GM18505 (cell line): ENCODE measurements around the gene RNPS1.

Experiments
- ATAC-seq: cut with Tn5 transposase; IDR thresholded peaks from one replicate; pipeline ENCODE4 v1.9.1; 2021; ENCODE audit not compliant: unreplicated experiment
- POLR2A ChIP-seq: IDR thresholded peaks from 4 replicates; pipeline ENCODE4 v1.6.1; 2011; ENCODE audit warnings: borderline replicate concordance; ENCODE audit not compliant: insufficient read depth, insufficient read length; ENCODE audit errors: extremely low read depth

The RNPS1 gene, protein sequence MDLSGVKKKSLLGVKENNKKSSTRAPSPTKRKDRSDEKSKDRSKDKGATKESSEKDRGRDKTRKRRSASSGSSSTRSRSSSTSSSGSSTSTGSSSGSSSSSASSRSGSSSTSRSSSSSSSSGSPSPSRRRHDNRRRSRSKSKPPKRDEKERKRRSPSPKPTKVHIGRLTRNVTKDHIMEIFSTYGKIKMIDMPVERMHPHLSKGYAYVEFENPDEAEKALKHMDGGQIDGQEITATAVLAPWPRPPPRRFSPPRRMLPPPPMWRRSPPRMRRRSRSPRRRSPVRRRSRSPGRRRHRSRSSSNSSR

DNA sequence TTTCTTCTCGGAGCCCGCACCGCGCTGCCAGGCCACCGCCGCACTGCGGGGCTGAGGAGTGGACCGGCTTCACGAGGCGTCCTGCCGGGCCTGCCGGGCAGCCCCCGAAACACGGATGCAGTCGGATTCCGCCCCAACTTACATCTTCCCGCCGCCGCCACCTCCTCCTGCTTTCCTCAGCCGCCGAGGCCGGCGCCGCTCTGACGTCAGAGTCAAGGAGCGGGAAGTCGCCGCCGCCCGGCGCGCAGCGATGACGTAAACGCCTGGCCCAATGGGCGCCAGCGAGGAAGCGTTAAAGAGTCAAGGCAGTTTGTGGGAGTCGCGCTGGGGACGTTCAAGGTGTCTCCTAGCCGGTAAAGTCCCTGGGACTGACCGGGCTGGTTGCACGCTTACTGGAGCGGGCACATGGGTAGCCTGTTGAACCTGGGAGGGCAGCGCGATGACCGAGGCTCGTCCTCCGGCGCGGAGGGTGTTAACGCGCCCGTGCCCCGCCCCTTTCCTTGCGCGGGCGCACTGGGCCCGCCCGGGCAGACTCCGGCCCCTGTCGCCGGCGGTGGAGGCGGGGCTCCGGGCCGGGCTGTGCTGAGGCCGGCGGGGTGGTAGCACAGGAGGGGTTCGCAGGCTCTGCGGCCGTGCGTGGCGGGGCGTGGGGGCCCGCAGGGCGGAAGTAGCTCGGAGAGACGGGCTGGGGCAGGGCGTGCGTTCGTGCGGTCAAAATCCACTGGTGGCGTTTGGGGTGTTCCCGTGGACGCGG lies at the start of gene RNPS1:
TSS of gene RNPS1 (minus strand) at position 214 of the 754 bp plus-strand sequence. CDS start 3,483 bp downstream, outside the sequence.
- ATAC-seq, result peak; percentile 72
- TF ChIP-seq POLR2A, result peak; percentile 93

DNA sequence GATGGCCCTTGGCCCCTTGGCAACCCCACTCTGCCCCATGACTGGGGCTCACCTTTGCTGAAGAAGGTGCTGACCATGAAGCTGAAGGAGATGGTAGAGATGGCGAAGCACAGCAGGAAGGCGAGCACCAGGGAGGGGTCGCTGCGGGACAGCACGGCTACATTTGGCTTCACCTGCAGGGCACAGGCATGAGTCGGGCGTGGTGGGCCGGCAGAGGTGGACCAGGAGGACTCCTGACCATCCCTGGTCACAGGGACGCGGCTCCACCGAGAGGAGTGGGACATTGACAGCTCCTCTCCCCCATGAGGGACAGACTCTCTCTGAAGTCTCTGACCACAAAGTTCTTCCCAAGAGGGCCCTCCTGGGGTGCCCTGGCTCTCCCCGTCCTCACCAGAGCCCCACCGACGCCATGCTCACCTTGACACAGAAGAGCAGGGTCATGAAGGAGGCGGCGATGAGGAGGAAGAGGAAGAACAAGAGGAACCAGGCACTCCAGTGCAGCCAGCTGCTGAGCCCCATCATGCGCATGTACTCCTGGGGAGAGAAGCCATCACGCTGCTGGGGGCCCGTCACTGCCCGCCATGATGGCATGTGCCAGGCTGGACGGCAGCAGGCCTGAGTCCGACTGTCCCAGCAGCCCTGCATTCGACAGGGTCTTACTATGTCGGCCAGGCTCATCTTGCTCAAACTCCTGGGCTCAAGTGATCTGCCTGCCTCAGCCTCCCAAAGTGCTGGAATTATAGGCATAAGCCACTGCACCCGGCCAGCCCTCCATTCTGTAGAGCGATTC lies 49.5 kb upstream of the RNPS1 start:
- no peak for TF ChIP-seq POLR2A
- ATAC-seq, result no peak

DNA sequence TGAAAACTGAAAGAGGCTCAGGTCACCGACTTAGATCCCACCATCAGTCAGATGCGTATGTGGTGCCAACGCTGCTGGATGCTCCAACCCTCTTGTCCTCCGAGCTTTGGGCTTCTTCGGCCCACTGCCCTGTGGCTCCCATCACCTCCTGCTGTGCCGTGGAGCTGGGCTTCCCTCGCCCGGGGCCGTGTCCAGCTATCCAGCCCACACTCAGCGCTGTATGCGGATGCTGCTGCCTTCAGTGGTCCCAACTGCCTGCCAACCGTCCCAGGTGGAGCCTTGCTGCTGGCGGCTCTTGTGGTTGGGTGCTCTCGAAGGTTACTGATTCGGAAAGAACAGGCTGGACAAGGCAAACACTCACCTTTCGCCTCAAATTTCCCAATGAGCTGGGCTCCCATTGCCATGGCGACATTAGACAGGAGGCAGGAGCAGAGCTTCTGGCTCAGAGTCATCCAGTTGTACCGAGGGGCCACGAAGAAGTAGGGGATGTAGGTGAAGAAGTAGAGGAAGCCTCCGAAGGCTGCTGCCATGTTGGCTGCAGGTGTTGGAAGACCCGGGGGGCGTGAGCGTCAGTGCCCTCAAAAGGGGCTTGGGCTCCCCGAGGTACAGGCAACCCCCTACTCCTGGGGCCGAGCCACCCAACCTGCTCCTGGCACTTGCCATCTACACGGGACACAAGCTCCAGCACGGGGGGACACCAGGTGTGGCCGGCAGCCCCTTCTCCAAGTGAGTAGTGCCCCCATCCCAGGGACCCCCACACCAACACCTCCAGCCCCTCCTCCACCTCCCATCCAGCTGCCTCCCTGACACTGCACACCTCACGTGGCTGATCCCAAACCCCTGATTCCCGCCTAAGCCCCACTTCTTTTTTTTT lies 40.4 kb upstream of the RNPS1 start:
- no peak for ATAC-seq
- TF ChIP-seq POLR2A, result no peak

DNA sequence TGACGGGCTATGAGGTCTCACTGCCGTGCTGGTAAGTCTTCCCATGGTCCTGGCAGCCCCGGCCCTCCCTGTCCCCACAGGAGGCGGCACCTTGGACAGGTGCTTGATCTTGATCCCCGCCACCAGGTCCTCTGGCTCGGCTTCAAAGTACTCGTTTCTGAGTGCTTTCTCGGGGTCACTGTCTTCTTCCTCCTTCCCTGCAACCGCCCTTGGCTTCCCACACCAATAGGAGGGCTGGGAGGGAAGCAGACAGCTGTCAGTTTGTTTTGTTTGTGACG lies 31.9 kb upstream of the RNPS1 start:
- no peak for TF ChIP-seq POLR2A
- ATAC-seq, result no peak

DNA sequence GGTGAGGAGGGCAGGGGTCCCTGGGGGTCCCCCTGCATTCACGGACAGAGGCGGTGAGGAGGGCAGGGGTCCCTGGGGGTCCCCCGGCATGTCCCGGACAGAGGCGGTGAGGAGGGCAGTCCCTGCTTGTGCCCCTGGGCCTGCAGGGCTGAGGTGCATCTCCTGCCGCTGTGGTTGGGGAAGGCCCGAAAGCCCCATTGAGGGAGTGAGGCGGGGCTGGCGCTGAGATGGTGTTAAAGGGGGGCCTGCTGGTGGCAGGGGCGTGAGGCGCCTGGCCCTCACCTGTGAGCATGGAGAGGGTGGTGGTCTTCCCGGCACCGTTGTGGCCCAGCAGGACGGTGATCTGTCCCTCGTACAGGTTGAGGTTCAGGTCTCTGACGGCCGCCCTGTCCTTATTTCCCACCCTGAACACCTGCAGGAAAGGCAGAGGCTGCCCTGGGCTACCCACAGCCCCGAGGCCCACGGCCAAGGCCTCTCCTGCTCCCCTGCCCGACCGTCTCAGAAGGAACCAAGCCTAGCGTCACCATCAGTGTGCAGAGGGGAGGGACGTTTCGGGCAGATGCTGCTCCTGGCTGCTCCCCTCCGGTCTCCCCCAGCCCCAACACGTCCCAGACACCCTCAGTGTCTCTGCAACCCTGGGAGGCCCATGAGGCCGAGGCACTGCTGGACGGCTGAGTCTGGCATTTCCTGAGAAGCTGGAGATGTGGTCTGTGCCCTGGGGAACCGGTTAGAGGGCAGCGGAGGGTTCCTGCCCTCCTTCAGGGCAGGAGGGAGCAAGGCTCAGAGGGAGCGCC lies 31.4 kb upstream of the RNPS1 start:
- TF ChIP-seq POLR2A, result no peak

DNA sequence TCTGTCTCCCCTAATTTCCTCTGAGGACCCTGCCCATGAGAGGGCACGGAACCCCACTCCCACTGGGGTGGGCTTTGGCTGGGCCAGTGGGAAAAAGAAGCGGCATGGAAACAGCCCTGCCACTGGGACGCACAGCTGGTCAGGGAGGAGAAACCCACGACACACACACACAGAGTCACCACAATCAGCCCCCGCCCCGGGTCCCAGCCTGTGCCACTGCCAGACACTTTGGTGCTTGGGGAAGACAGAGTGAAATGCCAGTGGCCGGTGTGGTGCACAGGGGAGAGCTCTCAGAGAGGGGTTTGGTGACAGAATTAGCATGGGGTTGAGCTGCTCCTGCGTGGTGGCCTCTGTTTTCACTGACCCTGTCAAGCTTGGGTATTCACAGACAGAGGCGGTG lies 30.7 kb upstream of the RNPS1 start:
- no peak for TF ChIP-seq POLR2A

More for the DNA sequence above, 31.4 kb upstream of the RNPS1 start:
- ATAC-seq, result no peak

DNA sequence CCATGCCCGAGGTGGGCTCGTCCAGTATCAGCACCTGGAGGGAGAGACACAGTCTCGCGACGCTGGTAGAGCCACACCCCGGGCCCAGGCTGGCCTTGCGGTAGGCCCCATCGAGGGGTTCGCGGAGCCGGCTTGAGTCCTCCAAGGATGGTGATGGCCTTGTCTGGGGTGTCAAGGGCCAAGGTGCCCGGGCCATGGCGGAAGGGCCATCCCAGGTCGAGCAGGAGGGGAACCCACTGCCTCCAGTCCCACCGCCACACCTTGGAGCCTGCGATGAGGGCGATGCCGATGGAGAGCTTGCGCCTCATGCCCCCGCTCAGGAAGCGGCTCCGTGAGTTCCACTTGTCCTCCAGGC lies 29.6 kb upstream of the RNPS1 start:
- no peak for TF ChIP-seq POLR2A
- ATAC-seq, result no peak

More for the DNA sequence above, 30.7 kb upstream of the RNPS1 start:
- no peak for ATAC-seq

DNA sequence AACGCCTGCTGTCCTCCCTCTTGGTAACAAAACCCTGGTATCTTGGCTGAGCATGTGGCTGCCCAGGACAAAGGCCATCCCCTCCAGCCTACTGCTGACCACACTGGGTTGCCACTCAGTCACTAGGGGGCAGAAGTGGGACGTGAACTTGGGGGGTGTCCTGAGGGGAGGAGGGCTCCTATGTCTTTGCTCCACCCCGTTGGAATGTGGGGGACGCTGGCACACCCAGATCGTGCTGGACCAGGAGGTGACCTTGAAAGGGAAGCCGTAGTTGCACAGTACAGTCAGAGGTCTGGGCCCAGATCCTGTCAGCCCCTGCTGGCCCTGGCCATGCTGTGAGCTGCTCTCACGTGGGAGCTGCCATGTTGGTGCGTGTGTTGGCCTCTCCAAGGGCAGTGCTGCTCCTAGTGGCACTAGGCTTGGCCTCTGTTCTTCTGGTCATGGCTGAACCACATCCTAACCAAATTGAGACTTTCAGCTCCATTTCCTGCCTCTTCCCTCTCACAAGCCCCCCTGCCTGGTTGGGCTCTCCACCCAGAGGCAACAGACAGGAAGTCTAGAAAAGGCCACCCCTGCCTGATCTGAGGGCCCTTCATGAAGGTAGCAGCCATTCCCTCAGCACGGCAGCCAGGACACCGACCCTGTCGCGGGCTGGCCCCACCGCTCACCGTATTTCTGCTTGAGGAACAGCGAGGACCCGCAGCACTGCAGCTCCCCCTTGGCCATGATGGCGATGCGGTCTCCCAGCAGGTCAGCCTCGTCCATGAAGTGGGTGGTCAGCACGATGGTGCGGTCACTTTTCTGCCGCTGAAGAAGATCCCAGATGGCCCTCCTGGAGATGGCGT lies 29.0 kb upstream of the RNPS1 start:
- no peak for ATAC-seq
- TF ChIP-seq POLR2A, result no peak

DNA sequence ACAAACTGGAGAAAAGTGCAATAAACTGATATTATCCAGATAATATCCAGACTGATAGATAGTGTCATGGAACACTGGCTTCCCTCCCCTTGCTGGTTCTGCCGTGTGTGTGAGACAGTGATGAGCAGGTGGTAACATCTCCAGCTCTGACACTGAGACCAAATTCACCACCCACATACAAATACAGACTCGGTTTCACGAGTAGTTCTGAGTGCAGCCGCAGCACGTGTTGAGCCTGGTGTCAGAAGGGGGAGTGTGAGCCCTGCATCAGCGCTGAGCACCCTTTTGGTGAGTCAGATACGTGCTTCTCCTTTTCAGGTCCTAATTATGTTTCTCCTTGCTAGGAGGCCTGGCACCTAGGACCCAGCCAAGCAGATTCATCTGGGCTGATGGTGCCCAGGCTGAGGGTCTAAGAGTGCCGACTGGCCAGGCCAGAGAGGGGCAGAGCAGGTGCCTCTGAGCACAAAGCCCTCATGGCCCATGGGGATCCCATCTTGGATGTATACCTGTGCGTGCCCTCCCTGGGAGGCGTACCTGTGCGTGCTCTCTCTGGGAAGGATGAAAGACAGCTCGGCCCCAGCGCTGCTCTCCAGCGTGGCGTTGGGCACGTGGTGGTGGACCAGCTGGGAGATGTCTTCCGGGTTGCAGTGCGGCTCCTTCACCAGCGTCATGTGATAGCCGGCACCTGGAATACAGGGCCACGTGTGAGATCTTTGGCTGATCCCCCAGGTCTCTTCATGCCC lies 27.3 kb upstream of the RNPS1 start:
- no peak for TF ChIP-seq POLR2A
- no peak for ATAC-seq

DNA sequence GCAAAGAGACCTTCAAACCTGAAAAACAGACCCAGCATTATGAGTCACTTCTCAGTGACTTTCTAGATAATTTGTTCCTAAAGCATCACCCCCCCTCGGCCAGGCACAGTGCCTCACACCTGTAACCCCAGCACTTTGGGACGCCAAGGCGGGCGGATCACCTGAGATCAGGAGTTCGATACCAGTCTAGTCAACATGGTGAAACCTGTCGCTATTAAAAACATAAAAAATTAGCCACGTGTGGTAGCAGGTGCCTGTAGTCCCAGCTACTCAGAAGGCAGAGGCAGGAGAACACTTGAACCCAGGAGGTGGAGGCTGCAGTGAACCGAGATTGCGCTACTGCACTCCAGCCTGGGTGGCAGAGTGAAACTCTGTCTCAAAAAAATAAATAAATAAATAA lies 24.3 kb upstream of the RNPS1 start:
- no peak for ATAC-seq
- TF ChIP-seq POLR2A, result no peak

DNA sequence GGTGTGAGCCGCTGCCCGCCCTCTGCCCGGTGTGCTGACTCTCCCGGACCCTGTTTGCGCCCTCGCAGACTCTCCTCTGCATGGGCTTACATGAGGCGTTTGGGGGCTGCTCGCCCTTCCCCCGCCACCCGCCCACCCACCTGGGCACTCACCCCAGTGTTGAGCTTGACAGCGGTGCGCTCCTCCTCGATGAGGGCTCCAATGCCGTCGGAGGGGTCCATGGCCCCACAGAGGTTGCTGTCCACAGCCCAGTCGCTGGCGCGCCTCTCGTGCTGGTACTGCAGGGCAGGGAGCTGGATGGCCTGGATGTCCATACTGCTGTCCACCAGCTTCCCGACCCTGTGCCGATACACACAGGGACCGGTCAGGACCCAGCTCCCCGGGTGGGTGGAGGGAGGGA lies 21.4 kb upstream of the RNPS1 start:
- TF ChIP-seq POLR2A, result no peak
- no peak for ATAC-seq
